Right lobe of liver (tissue), 6 donors: ENCODE results near the gene SC5D. TPM values are rescaled to one million over a fixed set of nuclear protein-coding genes. Genes with fewer than 3 reads are reported as not detected.
A peak's percentile ranks its signal among the peaks of the same experiment; 100 is the strongest.

Experiments used
- ATAC-seq, 4 donors: fragments of 200-7000 bp; cut with Tn5 transposase; one replicate each; pipeline ENCODE4 v1.9.1; 2020; ENCODE audit warnings: mild to moderate bottlenecking in 4 of 4, moderate library complexity in 4 of 4
- DNase-seq, 3 donors: peaks; one replicate each; pipeline ENCODE4 v3.0.0-alpha.2; 2020
- H3K27ac ChIP-seq, 3 donors: fragments of 200-600 bp; one replicate each; pipeline ENCODE4 v1.8.0; 2022
- H3K27me3 ChIP-seq, 2 donors: fragments of 200-600 bp; one replicate each; pipeline ENCODE4 v1.8.0; 2022
- H3K36me3 ChIP-seq, 4 donors: fragments of 200-600 bp; sonication (generic) in 1 of 4; one replicate each; pipeline versions ENCODE4 v1.5.1 to v1.8.0; 2017 to 2022; ENCODE audit warnings: control low read depth in 1 of 4
- H3K4me1 ChIP-seq, 4 donors: fragments of 200-600 bp; sonication (generic) in 1 of 4; one replicate each; pipeline versions ENCODE4 v1.5.1 to v1.8.0; 2017 to 2022; ENCODE audit warnings: control low read depth in 1 of 4
- H3K4me3 ChIP-seq, 3 donors: fragments of 200-600 bp; one replicate each; pipeline ENCODE4 v1.8.0; 2022
- H3K9me3 ChIP-seq, 4 donors: fragments of 200-600 bp; sonication (generic) in 1 of 4; one replicate each; pipeline versions ENCODE4 v1.5.1 to v1.8.0; 2017 to 2022; ENCODE audit warnings: control low read depth in 1 of 4
- CTCF ChIP-seq, 4 donors: fragments of 200-600 bp in 3 of 4; fragments of 450-650 bp in 1 of 4; IDR thresholded peaks; one replicate each; pipeline versions ENCODE4 v1.5.1 to v1.8.0; 2016 to 2022; ENCODE audit warnings: antibody characterized with exemption in 4 of 4, mild to moderate bottlenecking in 2 of 4
- POLR2A ChIP-seq: fragments of 450-650 bp; IDR thresholded peaks from one replicate; pipeline ENCODE4 v1.6.1; 2017; ENCODE audit warnings: antibody characterized with exemption, mild to moderate bottlenecking
- WGBS: methylation state at CpG from one replicate; pipeline ENCODE4 v1.1.6; 2018; ENCODE audit warnings: low coverage, low lambda C conversion rate; ENCODE audit not compliant: insufficient coverage; ENCODE audit errors: missing lambda C conversion rate; 5-methylcytosine and 5-hydroxymethylcytosine counted together
- intact Hi-C, 2 donors: fragments of 100-400 bp; cut with DNase I; formaldehyde crosslinking; loops; one replicate each; pipeline versions ENCODE4 v1.11.2 to v1.14.1; 2022
- total RNA-seq, 6 experiments: library from RNA; depleted of rRNA in 2 of 6; stranded (reverse); fragments of >200 nt in 2 of 6; fragmentation: NEBNext Ultra II Directional in 3 of 6; extraction: Animal tissue kit (Norgen Biotek cat#: 25700) in 3 of 6; gene quantifications; one replicate each; pipeline versions ENCODE4 v1.1.0 to v1.2.4, GENCODE V29; 2016 to 2023
- donor health status: DM: no; HTN: yes; CAD: no.
- donor health status: DM: no; HTN: no; CAD: no.
- donor health status: DM: no; HTN: no; CAD: no.
- donor health status: DM: no; HTN: yes; CAD: no.
- donor health status: DM: no; HTN: yes; CAD: no.

SC5D gene
- total RNA-seq, 6 experiments from 2014 or later: 58.9 to 126 (median 82.1) TPM

- Histone ChIP-seq H3K36me3 (no peaks in the 10 kb centered on the region), H3K27ac (no peak overlapping the region), H3K4me1 (no peaks in the 10 kb centered on the region), H3K9me3 (no peaks in the 10 kb centered on the region), H3K27me3 (no peaks in the 10 kb centered on the region), H3K4me3 (no peak overlapping the region)
- ATAC-seq (no peak), DNase-seq (no peak)
- intact Hi-C loops: no loop called here
- WGBS: 75% methylated on average over 2 of the region's 4 CpGs
- TF ChIP-seq CTCF (IDR thresholded peaks at IDR 0.05) (no peak), POLR2A (no peak)
These were observed 9.6 kb upstream of the SC5D start for GRCh38 chr11:121282886-121283502.

GRCh38 chr11:121291319-121291718 lies 1.3 kb upstream of the SC5D start:
- Histone ChIP-seq H3K4me3 (no peak overlapping the region), H3K4me1 (peaks cover 0 to 23% (median 9%) of the 10 kb centered on the region in 4 donors), H3K27ac (no peak overlapping the region), H3K27me3 (no peaks in the 10 kb centered on the region), H3K9me3 (no peaks in the 10 kb centered on the region), H3K36me3 (no peaks in the 10 kb centered on the region)
- no peak for DNase-seq
- no peak for ATAC-seq
- intact Hi-C loops: no loop called here
- 88% methylated on average over 3 of the region's 3 CpGs for WGBS
- TF ChIP-seq POLR2A (no peak), CTCF (IDR thresholded peaks at IDR 0.05) (no peak)

GRCh38 chr11:121291896-121292494 lies 576 bp upstream of the SC5D start:
- Histone ChIP-seq H3K4me3 (peak overlapping the region; percentile 73 to 86 (median 85)), H3K27me3 (no peaks in the 10 kb centered on the region), H3K9me3 (no peaks in the 10 kb centered on the region), H3K36me3 (no peaks in the 10 kb centered on the region), H3K4me1 (peaks cover 0 to 29% (median 10%) of the 10 kb centered on the region in 4 donors), H3K27ac (peak overlapping the region; percentile 93)
- intact Hi-C loops: no loop called here
- ATAC-seq: peak; percentile 17 to 33 (median 20)
- no peak for TF ChIP-seq CTCF (IDR thresholded peaks at IDR 0.05)
- no peak for TF ChIP-seq POLR2A
- under 1% methylated on average over 19 of the region's 19 CpGs for WGBS
- no peak for DNase-seq

GRCh38 chr11:121293288-121293594 lies 670 bp downstream of the SC5D start:
- Histone ChIP-seq H3K4me3 (peak overlapping the region; percentile 73 to 86 (median 85)), H3K27ac (peak overlapping the region; percentile 93), H3K9me3 (no peaks in the 10 kb centered on the region), H3K27me3 (no peaks in the 10 kb centered on the region), H3K36me3 (no peaks in the 10 kb centered on the region), H3K4me1 (peaks cover 0 to 31% (median 10%) of the 10 kb centered on the region in 4 donors)
- intact Hi-C loops: no loop called here
- ATAC-seq: peak; percentile 2 to 16 (median 4)
- WGBS: 0% methylated on average over 5 of the region's 5 CpGs
- TF ChIP-seq POLR2A (no peak), CTCF (IDR thresholded peaks at IDR 0.05) (no peak)
- no peak for DNase-seq
